MM.1S (cell line): ENCODE data around the gene DUSP10.

ENCODE experiments used
- CTCF ChIP-seq: fragments of 300-600 bp; sonication (generic); IDR thresholded peaks from 2 replicates; pipeline ENCODE4 v1.5.1; 2016; ENCODE audit warnings: antibody characterized with exemption, low read length, mixed read lengths
- EZH2 ChIP-seq: fragments of 300-600 bp; sonication (generic); optimal IDR thresholded peaks from 2 replicates; pipeline ENCODE3; 2017; ENCODE audit warnings: low read depth, mild to moderate bottlenecking, antibody characterized with exemption, low read length, mixed read lengths
- EZH2phosphoT487 ChIP-seq: fragments of 300-600 bp; sonication (generic); IDR thresholded peaks from 2 replicates; pipeline ENCODE4 v1.6.1; 2018; ENCODE audit warnings: antibody characterized with exemption, low read length

GRCh38 chr1:221778535-221779142 lies 36.8 kb upstream of the DUSP10 start:
- TF ChIP-seq CTCF (no peak), EZH2 (no peak), EZH2phosphoT487 (no peak)
